Activated T-cell treated with anti-CD3 and anti-CD28 coated beads for 48 hours (primary cell): ENCODE results near the gene ZSCAN21.

Experiments used
- DNase-seq: peaks from one replicate; pipeline ENCODE4 v3.0.0-alpha.2; 2020; ENCODE audit warnings: low read depth

The ZSCAN21 gene

GRCh38 chr7:100027197-100027596 is 22.4 kb upstream of the ZSCAN21 start:
- no peak for DNase-seq

- no peak for DNase-seq
These were observed 20.0 kb upstream of the ZSCAN21 start for GRCh38 chr7:100029596-100029995.

- no peak for DNase-seq
These were observed 16.0 kb upstream of the ZSCAN21 start for GRCh38 chr7:100033526-100033925.

- DNase-seq, result no peak
These were observed 14.6 kb upstream of the ZSCAN21 start for GRCh38 chr7:100034871-100035510.

- no peak for DNase-seq
These were observed 13.7 kb upstream of the ZSCAN21 start for GRCh38 chr7:100035876-100036275.

- no peak for DNase-seq
These were observed 11.2 kb upstream of the ZSCAN21 start for GRCh38 chr7:100038326-100038725.

GRCh38 chr7:100040575-100040974 is 9.0 kb upstream of the ZSCAN21 start:
- no peak for DNase-seq

- no peak for DNase-seq
These were observed 4.9 kb upstream of the ZSCAN21 start for GRCh38 chr7:100044718-100045117.

- DNase-seq, result no peak
These were observed 894 bp upstream of the ZSCAN21 start for GRCh38 chr7:100048680-100049079.

- no peak for DNase-seq
These were observed 2.0 kb downstream of the ZSCAN21 start for GRCh38 chr7:100051611-100052010.

GRCh38 chr7:100053215-100053614 is 3.6 kb downstream of the ZSCAN21 start:
- no peak for DNase-seq

- DNase-seq, result no peak
These were observed 7.4 kb downstream of the ZSCAN21 start for GRCh38 chr7:100057006-100057405.

- no peak for DNase-seq
These were observed 9.7 kb downstream of the ZSCAN21 start for GRCh38 chr7:100059251-100059739.

GRCh38 chr7:100061518-100062193 is 12.1 kb downstream of the ZSCAN21 start:
- no peak for DNase-seq

GRCh38 chr7:100063376-100063775 is 13.8 kb downstream of the ZSCAN21 start:
- DNase-seq, result no peak

- no peak for DNase-seq
These were observed 14.6 kb downstream of the ZSCAN21 start for GRCh38 chr7:100064162-100064561.

- no peak for DNase-seq
These were observed 16.0 kb downstream of the ZSCAN21 start for GRCh38 chr7:100065452-100066186.

GRCh38 chr7:100066953-100067352 is 17.4 kb downstream of the ZSCAN21 start:
- DNase-seq, result no peak

- DNase-seq, result no peak
These were observed 20.4 kb downstream of the ZSCAN21 start for GRCh38 chr7:100069991-100070390.

- DNase-seq, result no peak
These were observed 21.6 kb downstream of the ZSCAN21 start for GRCh38 chr7:100071018-100071723.

- no peak for DNase-seq
These were observed 22.9 kb downstream of the ZSCAN21 start for GRCh38 chr7:100072462-100072861.

GRCh38 chr7:100074841-100075240 is 25.3 kb downstream of the ZSCAN21 start:
- no peak for DNase-seq
